HCT116 (cell line): ENCODE results near the gene MARS1. TPM values are rescaled to one million over a fixed set of nuclear protein-coding genes. Genes with fewer than 3 reads are reported as not detected.

Source experiments
- ATAC-seq: fragments of 200-7000 bp; cut with Tn5 transposase; 2 replicates; pipeline ENCODE4 v1.9.1; 2020; ENCODE audit warnings: mild to moderate bottlenecking, moderate library complexity
- BruUV-seq: library from RNA; stranded (reverse); fragments of 400-500 nt; replicated peaks from 2 replicates; lab custom pipeline; 2021; lab: Mats Ljungman, UMichigan
- CTCF ChIA-PET: fragments of 300-600 bp; sonication (Branson Sonifier 250); formaldehyde crosslinking; loops from one replicate; lab custom pipeline; 2021; ENCODE audit warnings: antibody characterized with exemption; lab: Charles Lee
- POLR2A ChIA-PET: fragments of 300-600, 350-600 bp; sonication (Branson Sonifier 250); formaldehyde crosslinking; loops from one replicate; lab custom pipeline; 2021; ENCODE audit warnings: antibody characterized with exemption; lab: Charles Lee
- RAD21 ChIA-PET, 2 experiments: fragments of 300-600 bp; sonication (Branson Sonifier 250); formaldehyde crosslinking; loops; one replicate each; lab custom pipeline; 2023; ENCODE audit warnings: low total read pairs in 2 of 2; ENCODE audit not compliant: uncharacterized antibody in 2 of 2, unreplicated experiment in 2 of 2, low non-redundant PET in 1 of 2; lab: Charles Lee
- DNase-seq: peaks from one replicate; pipeline ENCODE4 v3.0.0-alpha.2; 2010; ENCODE audit warnings: low read depth, low spot score
- H2AFZ ChIP-seq: fragments of 200-600 bp; shearing (Covaris generic), sonication (generic); 2 replicates; pipeline ENCODE4 v1.6.1; 2017; ENCODE audit warnings: low read depth, mixed run types, mixed read lengths, antibody characterized with exemption, low read length; ENCODE audit not compliant: poor library complexity, severe bottlenecking
- H3K27ac ChIP-seq: 2 replicates; pipeline ENCODE4 v1.5.1; 2012; ENCODE audit warnings: low read depth, low read length
- H3K27me3 ChIP-seq: fragments of 200-600 bp; sonication (generic); 2 replicates; pipeline ENCODE4 v1.6.1; 2016; ENCODE audit warnings: mixed run types, low read length, mixed read lengths; ENCODE audit not compliant: insufficient read depth
- H3K36me3 ChIP-seq, 2 experiments: fragments of 200-500 bp in 1 of 2; fragments of 200-600 bp in 1 of 2; sonication (Bioruptor generic) in 1 of 2; sonication (generic) in 1 of 2; 2 replicates each; pipeline versions ENCODE4 v1.5.1 to v1.6.1; 2014 to 2016; ENCODE audit warnings: low read length in 2 of 2, inconsistent platforms in 1 of 2, mixed read lengths in 1 of 2, mixed run types in 1 of 2; ENCODE audit not compliant: insufficient read depth in 2 of 2, control insufficient read depth in 1 of 2
- H3K4me1 ChIP-seq, 2 experiments: fragments of 200-600 bp in 1 of 2; sonication (generic) in 1 of 2; 2 replicates each; pipeline versions ENCODE4 v1.5.1 to v1.6.1; 2012 to 2017; ENCODE audit warnings: low read length in 2 of 2, inconsistent platforms in 1 of 2, mild to moderate bottlenecking in 1 of 2, mixed read lengths in 1 of 2, mixed run types in 1 of 2, moderate library complexity in 1 of 2; ENCODE audit not compliant: insufficient read depth in 2 of 2, control insufficient read depth in 1 of 2
- H3K4me2 ChIP-seq: fragments of 200-600 bp; sonication (generic); 2 replicates; pipeline ENCODE4 v1.6.1; 2017; ENCODE audit warnings: mixed run types, low read length, mixed read lengths
- H3K4me3 ChIP-seq, 2 experiments: fragments of 200-600 bp in 1 of 2; sonication (generic) in 1 of 2; replicated peaks in 1 of 2; 2 replicates each; pipeline ENCODE4 v1.5.1; 2011 to 2016; ENCODE audit warnings: low read length in 2 of 2, control low read depth in 1 of 2, low read depth in 1 of 2, mild to moderate bottlenecking in 1 of 2, mixed read lengths in 1 of 2, mixed run types in 1 of 2
- H3K79me2 ChIP-seq: fragments of 200-600 bp; sonication (generic); 2 replicates; pipeline ENCODE4 v1.6.1; 2017; ENCODE audit warnings: mild to moderate bottlenecking, mixed run types, low read length, moderate library complexity, mixed read lengths; ENCODE audit not compliant: insufficient read depth
- H3K9ac ChIP-seq: fragments of 200-600 bp; sonication (generic); 2 replicates; pipeline ENCODE4 v1.6.1; 2016; ENCODE audit warnings: low read length, mixed read lengths
- H3K9me2 ChIP-seq: fragments of 200-600 bp; sonication (generic), shearing (Covaris generic); 2 replicates; pipeline ENCODE4 v1.6.1; 2017; ENCODE audit warnings: mixed run types, mild to moderate bottlenecking, moderate library complexity; ENCODE audit not compliant: insufficient read depth
- H3K9me3 ChIP-seq, 2 experiments: fragments of 200-500 bp in 1 of 2; fragments of 200-600 bp in 1 of 2; sonication (Bioruptor generic) in 1 of 2; sonication (generic) in 1 of 2; 2 replicates each; pipeline ENCODE4 v1.6.1; 2014 to 2017; ENCODE audit warnings: low read length in 2 of 2, mixed read lengths in 2 of 2, inconsistent platforms in 1 of 2, low read depth in 1 of 2, mild to moderate bottlenecking in 1 of 2, mixed run types in 1 of 2, moderate library complexity in 1 of 2; ENCODE audit not compliant: control insufficient read depth in 1 of 2, insufficient read depth in 1 of 2
- H4K20me1 ChIP-seq: fragments of 200-600 bp; sonication (generic), shearing (Covaris generic); 2 replicates; pipeline ENCODE4 v1.6.1; 2017; ENCODE audit warnings: mixed run types, mild to moderate bottlenecking, moderate library complexity; ENCODE audit not compliant: insufficient read depth
- CBX3 ChIP-seq: IDR thresholded peaks from 2 replicates; pipeline ENCODE4 v1.6.1; 2012; ENCODE audit warnings: low read depth
- CEBPB ChIP-seq: IDR thresholded peaks from 2 replicates; pipeline ENCODE4 v1.6.1; 2012; ENCODE audit warnings: low read depth
- EGR1 ChIP-seq: IDR thresholded peaks from 2 replicates; pipeline ENCODE4 v1.6.1; 2012; ENCODE audit warnings: low read depth
- EZH2phosphoT487 ChIP-seq: fragments of 200-600 bp; IDR thresholded peaks from 2 replicates; pipeline ENCODE4 v1.6.1; 2018; ENCODE audit warnings: antibody characterized with exemption, borderline replicate concordance
- JUND ChIP-seq: IDR thresholded peaks from 2 replicates; pipeline ENCODE4 v1.6.1; 2012
- RAD21 ChIP-seq: IDR thresholded peaks from 2 replicates; pipeline ENCODE4 v1.6.1; 2012; ENCODE audit warnings: low read depth, mild to moderate bottlenecking
- SP1 ChIP-seq: IDR thresholded peaks from 2 replicates; pipeline ENCODE4 v1.6.1; 2012; ENCODE audit warnings: low read depth
- SRF ChIP-seq: IDR thresholded peaks from 2 replicates; pipeline ENCODE4 v1.6.1; 2012; ENCODE audit warnings: low read depth
- TCF7L2 ChIP-seq: IDR thresholded peaks from 2 replicates; pipeline ENCODE4 v1.7.0; 2011; ENCODE audit warnings: borderline replicate concordance, inconsistent platforms; ENCODE audit not compliant: insufficient read depth, insufficient read length; ENCODE audit errors: extremely low read depth
- ZNF274 ChIP-seq: fragments of 200-500 bp; sonication (Bioruptor generic); IDR thresholded peaks from 2 replicates; pipeline ENCODE4 v1.6.1; 2014; ENCODE audit warnings: mild to moderate bottlenecking, low read depth, low read length, inconsistent platforms
- intact Hi-C: fragments of 100-400 bp; cut with micrococcal nuclease; formaldehyde crosslinking; loops from 2 replicates; pipeline ENCODE4 v1.10.0; 2022
- total RNA-seq: library from RNA; stranded (reverse); gene quantifications from one replicate; pipeline ENCODE4 v1.2.1, GENCODE V29; 2021; ENCODE audit not compliant: unreplicated experiment
- TF ChIP-seq, protein P1 (sequence below): IDR thresholded peaks from 2 replicates; pipeline ENCODE4 v1.6.1; 2011; ENCODE audit warnings: mild to moderate bottlenecking, low read length, moderate library complexity; ENCODE audit not compliant: insufficient replicate concordance; ENCODE audit errors: extremely low read depth
- TF ChIP-seq, protein P2 (sequence below), 3 experiments: fragments of 200-600 bp in 1 of 3; sonication (generic) in 1 of 3; IDR thresholded peaks in 2 of 3; conservative IDR thresholded peaks in 1 of 3; 2 replicates each; pipeline ENCODE4 v1.5.1; 2012 to 2017; ENCODE audit warnings: low read depth in 2 of 3, low read length in 2 of 3, antibody characterized with exemption in 1 of 3, borderline replicate concordance in 1 of 3, control low read depth in 1 of 3, mild to moderate bottlenecking in 1 of 3, mixed read lengths in 1 of 3, mixed run types in 1 of 3, moderate library complexity in 1 of 3; ENCODE audit not compliant: insufficient read depth in 1 of 3

The MARS1 gene
- total RNA-seq, 1 experiment from 2014 or later, result 344 TPM

DNA sequence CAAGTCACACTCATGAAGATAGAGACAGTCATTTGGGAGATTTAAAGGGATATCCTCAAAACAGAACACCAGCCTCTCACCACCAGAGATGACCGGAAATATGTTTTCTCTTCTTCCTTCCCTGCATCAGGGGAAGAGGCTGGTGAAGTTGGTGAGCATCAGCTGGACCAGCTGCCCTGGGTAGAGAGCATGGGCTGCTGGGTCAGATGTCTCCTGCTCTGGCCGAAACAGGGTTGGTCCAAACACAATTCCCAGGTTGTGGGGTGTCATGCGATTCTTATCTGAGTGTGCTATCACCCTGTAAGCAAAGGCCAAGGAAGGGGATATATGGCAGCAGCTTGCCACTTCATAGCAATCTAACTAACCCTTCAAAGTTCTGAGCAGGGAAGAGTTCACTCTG lies 15.5 kb upstream of the MARS1 start:
- H3K27ac ChIP-seq, result no peak overlapping the region
- ATAC-seq (no peak), DNase-seq (no peak)
- H3K9ac ChIP-seq, result no peak overlapping the region
- ChIA-PET POLR2A (no interaction called here), RAD21 (no interaction called here), CTCF (no interaction called here)
- no peaks in the 10 kb centered on the region for H3K9me2 ChIP-seq
- TF ChIP-seq ZNF274, result no peak
- TF ChIP-seq, protein P1, sequence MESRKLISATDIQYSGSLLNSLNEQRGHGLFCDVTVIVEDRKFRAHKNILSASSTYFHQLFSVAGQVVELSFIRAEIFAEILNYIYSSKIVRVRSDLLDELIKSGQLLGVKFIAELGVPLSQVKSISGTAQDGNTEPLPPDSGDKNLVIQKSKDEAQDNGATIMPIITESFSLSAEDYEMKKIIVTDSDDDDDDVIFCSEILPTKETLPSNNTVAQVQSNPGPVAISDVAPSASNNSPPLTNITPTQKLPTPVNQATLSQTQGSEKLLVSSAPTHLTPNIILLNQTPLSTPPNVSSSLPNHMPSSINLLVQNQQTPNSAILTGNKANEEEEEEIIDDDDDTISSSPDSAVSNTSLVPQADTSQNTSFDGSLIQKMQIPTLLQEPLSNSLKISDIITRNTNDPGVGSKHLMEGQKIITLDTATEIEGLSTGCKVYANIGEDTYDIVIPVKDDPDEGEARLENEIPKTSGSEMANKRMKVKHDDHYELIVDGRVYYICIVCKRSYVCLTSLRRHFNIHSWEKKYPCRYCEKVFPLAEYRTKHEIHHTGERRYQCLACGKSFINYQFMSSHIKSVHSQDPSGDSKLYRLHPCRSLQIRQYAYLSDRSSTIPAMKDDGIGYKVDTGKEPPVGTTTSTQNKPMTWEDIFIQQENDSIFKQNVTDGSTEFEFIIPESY, result no peak
- TF ChIP-seq JUND, result no peak
- TF ChIP-seq, protein P2, sequence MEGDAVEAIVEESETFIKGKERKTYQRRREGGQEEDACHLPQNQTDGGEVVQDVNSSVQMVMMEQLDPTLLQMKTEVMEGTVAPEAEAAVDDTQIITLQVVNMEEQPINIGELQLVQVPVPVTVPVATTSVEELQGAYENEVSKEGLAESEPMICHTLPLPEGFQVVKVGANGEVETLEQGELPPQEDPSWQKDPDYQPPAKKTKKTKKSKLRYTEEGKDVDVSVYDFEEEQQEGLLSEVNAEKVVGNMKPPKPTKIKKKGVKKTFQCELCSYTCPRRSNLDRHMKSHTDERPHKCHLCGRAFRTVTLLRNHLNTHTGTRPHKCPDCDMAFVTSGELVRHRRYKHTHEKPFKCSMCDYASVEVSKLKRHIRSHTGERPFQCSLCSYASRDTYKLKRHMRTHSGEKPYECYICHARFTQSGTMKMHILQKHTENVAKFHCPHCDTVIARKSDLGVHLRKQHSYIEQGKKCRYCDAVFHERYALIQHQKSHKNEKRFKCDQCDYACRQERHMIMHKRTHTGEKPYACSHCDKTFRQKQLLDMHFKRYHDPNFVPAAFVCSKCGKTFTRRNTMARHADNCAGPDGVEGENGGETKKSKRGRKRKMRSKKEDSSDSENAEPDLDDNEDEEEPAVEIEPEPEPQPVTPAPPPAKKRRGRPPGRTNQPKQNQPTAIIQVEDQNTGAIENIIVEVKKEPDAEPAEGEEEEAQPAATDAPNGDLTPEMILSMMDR (IDR thresholded peaks at IDR 0.05 in 2 of 3, conservative IDR thresholded peaks at IDR 0.05 in 1 of 3; ENCODE audit: borderline replicate concordance in 1 of 3, insufficient read depth in 1 of 3, low read depth in 2 of 3, low read length in 2 of 3), result no peak
- no peak for TF ChIP-seq CEBPB
- no peak for TF ChIP-seq SP1
- TF ChIP-seq RAD21, result no peak
- TF ChIP-seq CBX3, result no peak
- no peak for TF ChIP-seq SRF
- no peak for TF ChIP-seq TCF7L2
- no peak for TF ChIP-seq EZH2phosphoT487
- no peak for TF ChIP-seq EGR1
- H3K27me3 ChIP-seq, result peaks cover 34% of the 10 kb centered on the region
- intact Hi-C loops, result no loop called here
- H2AFZ ChIP-seq, result no peak overlapping the region
- H3K9me3 ChIP-seq, result no peaks in the 10 kb centered on the region
- no peaks in the 10 kb centered on the region for H4K20me1 ChIP-seq
- H3K4me2 ChIP-seq, result no peak overlapping the region
- no TSS peak for BruUV-seq
- no peaks in the 10 kb centered on the region for H3K36me3 ChIP-seq
- no peak overlapping the region for H3K4me3 ChIP-seq
- H3K4me1 ChIP-seq, result 0 out of 4 replicates have a peak, but pooled peaks cover 0 to 4% of the 10 kb centered on the region in 2 experiments
- H3K79me2 ChIP-seq, result no peaks in the 10 kb centered on the region
